ENCODE data around the gene P3H2.

Gene P3H2

GRCh38 chr3:190125436-190126068 lies 4.9 kb upstream of the P3H2 start:
- no peak for DNase-seq (ENCODE audit: low read depth, low spot score)

GRCh38 chr3:190124067-190124466 lies 3.4 kb upstream of the P3H2 start:
- DNase-seq (ENCODE audit: low read depth, low spot score) = no peak

GRCh38 chr3:190122198-190122771 lies 1.6 kb upstream of the P3H2 start:
- peak; percentile 77 for DNase-seq (ENCODE audit: low read depth, low spot score)

- no peak for DNase-seq (ENCODE audit: low read depth, low spot score)
Measured at GRCh38 chr3:190121383-190121782, 686 bp upstream of the P3H2 start.

GRCh38 chr3:190121061-190121377 lies 322 bp upstream of the P3H2 start:
- no peak for DNase-seq (ENCODE audit: low read depth, low spot score)

- no peak for DNase-seq (ENCODE audit: low read depth, low spot score)
Measured at GRCh38 chr3:190119461-190120268, 1.0 kb downstream of the P3H2 start.

GRCh38 chr3:190118438-190118837 lies 2.3 kb downstream of the P3H2 start:
- DNase-seq (ENCODE audit: low read depth, low spot score) = no peak

GRCh38 chr3:190117981-190118380 lies 2.7 kb downstream of the P3H2 start:
- peak; percentile 69 for DNase-seq (ENCODE audit: low read depth, low spot score)

GRCh38 chr3:190116551-190117067 lies 4.1 kb downstream of the P3H2 start:
- DNase-seq (ENCODE audit: low read depth, low spot score) = peak; percentile 56

GRCh38 chr3:190110826-190111225 lies 9.9 kb downstream of the P3H2 start:
- no peak for DNase-seq (ENCODE audit: low read depth, low spot score)

GRCh38 chr3:190109441-190109840 lies 11.3 kb downstream of the P3H2 start:
- DNase-seq (ENCODE audit: low read depth, low spot score) = no peak

GRCh38 chr3:190108804-190109203 lies 11.9 kb downstream of the P3H2 start:
- DNase-seq (ENCODE audit: low read depth, low spot score) = peak; percentile 39

- DNase-seq (ENCODE audit: low read depth, low spot score) = no peak
Measured at GRCh38 chr3:190105876-190106275, 14.8 kb downstream of the P3H2 start.

- DNase-seq (ENCODE audit: low read depth, low spot score) = peak; percentile 77
Measured at GRCh38 chr3:190101320-190102011, 19.2 kb downstream of the P3H2 start.

GRCh38 chr3:190099099-190099498 lies 21.6 kb downstream of the P3H2 start:
- no peak for DNase-seq (ENCODE audit: low read depth, low spot score)

GRCh38 chr3:190097617-190098016 lies 23.1 kb downstream of the P3H2 start:
- DNase-seq (ENCODE audit: low read depth, low spot score) = no peak

GRCh38 chr3:190097025-190097424 lies 23.7 kb downstream of the P3H2 start:
- no peak for DNase-seq (ENCODE audit: low read depth, low spot score)

- no peak for DNase-seq (ENCODE audit: low read depth, low spot score)
Measured at GRCh38 chr3:190096345-190096744, 24.4 kb downstream of the P3H2 start.

GRCh38 chr3:190094160-190094718 lies 26.5 kb downstream of the P3H2 start:
- DNase-seq (ENCODE audit: low read depth, low spot score) = peak; percentile 68

GRCh38 chr3:190092250-190092649 lies 28.4 kb downstream of the P3H2 start:
- DNase-seq (ENCODE audit: low read depth, low spot score) = peak; percentile 77

GRCh38 chr3:190089711-190090110 lies 31.0 kb downstream of the P3H2 start:
- DNase-seq (ENCODE audit: low read depth, low spot score) = peak; percentile 51

GRCh38 chr3:190088890-190089289 lies 31.8 kb downstream of the P3H2 start:
- no peak for DNase-seq (ENCODE audit: low read depth, low spot score)

Data from astrocyte of the hippocampus (primary cell).